Progenitor cell of endocrine pancreas (in vitro differentiated cells): Measurements from ENCODE around the gene NOLC1. TPM values are rescaled to one million over a fixed set of nuclear protein-coding genes. Genes with fewer than 3 reads are reported as not detected.

ENCODE experiments used
- DNase-seq: peaks from one replicate; pipeline ENCODE4 v3.0.0; 2021; ENCODE audit warnings: low spot score; ENCODE audit not compliant: unreplicated experiment
- H3K27ac Mint-ChIP-seq: 2 replicates; pipeline ENCODE4 v1.8.0; 2021; ENCODE audit warnings: mild to moderate bottlenecking, moderate library complexity, mixed read lengths
- H3K27me3 Mint-ChIP-seq: 2 replicates; pipeline ENCODE4 v1.8.0; 2021; ENCODE audit warnings: mixed read lengths
- H3K36me3 Mint-ChIP-seq: 2 replicates; pipeline ENCODE4 v1.8.0; 2022; ENCODE audit warnings: mixed read lengths; ENCODE audit not compliant: insufficient read depth
- H3K4me1 Mint-ChIP-seq: 2 replicates; pipeline ENCODE4 v1.8.0; 2021; ENCODE audit warnings: low read depth, mixed read lengths
- H3K4me3 Mint-ChIP-seq: 2 replicates; pipeline ENCODE4 v1.8.0; 2021; ENCODE audit warnings: low read depth, mild to moderate bottlenecking, moderate library complexity, mixed read lengths
- H3K9me3 Mint-ChIP-seq: 2 replicates; pipeline ENCODE4 v1.8.0; 2021; ENCODE audit warnings: low read depth, mixed read lengths
- total RNA-seq: library from RNA; stranded (reverse); gene quantifications from 2 replicates; pipeline ENCODE4 v1.2.1, GENCODE V29; 2021
- TF ChIP-seq, protein P1 (sequence below): fragments of 200-600 bp; sonication (generic); IDR thresholded peaks from one replicate; pipeline ENCODE4 v1.5.0; 2021; ENCODE audit warnings: antibody characterized with exemption, mild to moderate bottlenecking; ENCODE audit not compliant: unreplicated experiment

NOLC1 gene
- total RNA-seq, 1 donor from 2014 or later: 64.7 TPM

- Mint-ChIP-seq H3K4me1 (peaks cover 8% of the 10 kb centered on the region), H3K9me3 (no peaks in the 10 kb centered on the region), H3K27ac (no peak overlapping the region), H3K27me3 (no peaks in the 10 kb centered on the region), H3K4me3 (no peak overlapping the region), H3K36me3 (peaks cover 29% of the 10 kb centered on the region)
- TF ChIP-seq, protein P1, sequence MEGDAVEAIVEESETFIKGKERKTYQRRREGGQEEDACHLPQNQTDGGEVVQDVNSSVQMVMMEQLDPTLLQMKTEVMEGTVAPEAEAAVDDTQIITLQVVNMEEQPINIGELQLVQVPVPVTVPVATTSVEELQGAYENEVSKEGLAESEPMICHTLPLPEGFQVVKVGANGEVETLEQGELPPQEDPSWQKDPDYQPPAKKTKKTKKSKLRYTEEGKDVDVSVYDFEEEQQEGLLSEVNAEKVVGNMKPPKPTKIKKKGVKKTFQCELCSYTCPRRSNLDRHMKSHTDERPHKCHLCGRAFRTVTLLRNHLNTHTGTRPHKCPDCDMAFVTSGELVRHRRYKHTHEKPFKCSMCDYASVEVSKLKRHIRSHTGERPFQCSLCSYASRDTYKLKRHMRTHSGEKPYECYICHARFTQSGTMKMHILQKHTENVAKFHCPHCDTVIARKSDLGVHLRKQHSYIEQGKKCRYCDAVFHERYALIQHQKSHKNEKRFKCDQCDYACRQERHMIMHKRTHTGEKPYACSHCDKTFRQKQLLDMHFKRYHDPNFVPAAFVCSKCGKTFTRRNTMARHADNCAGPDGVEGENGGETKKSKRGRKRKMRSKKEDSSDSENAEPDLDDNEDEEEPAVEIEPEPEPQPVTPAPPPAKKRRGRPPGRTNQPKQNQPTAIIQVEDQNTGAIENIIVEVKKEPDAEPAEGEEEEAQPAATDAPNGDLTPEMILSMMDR: no peak
- no peak for DNase-seq
These were observed 4.6 kb upstream of the NOLC1 start for GRCh38 chr10:102147561-102147960.

GRCh38 chr10:102148275-102148674 is 3.9 kb upstream of the NOLC1 start:
- Mint-ChIP-seq H3K27me3 (no peaks in the 10 kb centered on the region), H3K4me1 (peaks cover 14% of the 10 kb centered on the region), H3K36me3 (peaks cover 23% of the 10 kb centered on the region), H3K4me3 (no peak overlapping the region), H3K27ac (no peak overlapping the region), H3K9me3 (no peaks in the 10 kb centered on the region)
- DNase-seq: no peak
- TF ChIP-seq, protein P1: no peak

GRCh38 chr10:102150970-102151773 is 1.0 kb upstream of the NOLC1 start:
- Mint-ChIP-seq H3K4me1 (peaks cover 16% of the 10 kb centered on the region), H3K36me3 (peaks cover 12% of the 10 kb centered on the region), H3K27ac (peak overlapping the region; percentile 98), H3K4me3 (peak overlapping the region; percentile 87), H3K9me3 (no peaks in the 10 kb centered on the region), H3K27me3 (no peaks in the 10 kb centered on the region)
- DNase-seq: no peak
- TF ChIP-seq, protein P1: no peak

GRCh38 chr10:102152545-102152890 is 329 bp downstream of the NOLC1 start:
- H3K36me3 Mint-ChIP-seq: peaks cover 10% of the 10 kb centered on the region
- peaks cover 16% of the 10 kb centered on the region for H3K4me1 Mint-ChIP-seq
- TF ChIP-seq, protein P1: no peak
- no peaks in the 10 kb centered on the region for H3K27me3 Mint-ChIP-seq
- peak overlapping the region; percentile 87 for H3K4me3 Mint-ChIP-seq
- H3K9me3 Mint-ChIP-seq: no peaks in the 10 kb centered on the region
- peak overlapping the region; percentile 98 for H3K27ac Mint-ChIP-seq
- DNase-seq: no peak

DNA sequence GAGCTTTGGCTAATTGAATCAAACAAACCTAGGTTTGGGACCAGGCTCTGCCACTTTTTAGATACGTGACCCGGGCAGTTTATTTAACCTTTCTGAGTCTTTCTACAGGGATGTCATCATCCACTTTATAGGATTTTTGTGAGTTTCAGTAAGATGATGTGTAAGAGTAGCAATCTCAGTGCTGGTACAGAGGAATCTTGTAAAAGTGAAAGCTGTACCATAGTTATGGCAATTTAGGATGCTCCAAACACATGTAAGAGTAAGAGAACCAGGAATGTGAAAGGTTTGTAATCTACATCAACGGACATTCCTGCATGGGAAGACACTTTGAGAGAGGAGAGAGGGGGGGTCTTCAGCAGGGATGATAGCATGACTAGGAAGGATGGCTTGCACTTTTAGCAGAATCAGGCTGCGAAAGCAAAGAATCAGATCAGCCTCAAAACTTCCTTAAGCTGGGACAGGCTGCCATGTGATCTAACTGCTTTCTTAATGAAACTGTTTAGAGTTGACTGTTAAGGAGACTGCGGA is 968 bp downstream of the NOLC1 start:
- Mint-ChIP-seq H3K36me3 (peaks cover 11% of the 10 kb centered on the region), H3K9me3 (no peaks in the 10 kb centered on the region), H3K27me3 (no peaks in the 10 kb centered on the region), H3K4me3 (peak overlapping the region; percentile 87), H3K4me1 (peaks cover 16% of the 10 kb centered on the region), H3K27ac (peak overlapping the region; percentile 98)
- TF ChIP-seq, protein P1: no peak
- DNase-seq: no peak
